NOMO-1 treated with dmso at 0.1 percent for 144 hours (cell line): ENCODE measurements around the gene ERVW-1.
"Not testable (repeated sequence)": the region's sequence is repeated elsewhere in the genome, so short reads cannot be mapped to it uniquely, and the experiment has no call there.

ENCODE experiments used
- DNase-seq: peaks from one replicate; lab custom pipeline; 2025; ENCODE audit not compliant: unreplicated experiment; lab: John Stamatoyannopoulos, UW

The ERVW-1 gene

DNA sequence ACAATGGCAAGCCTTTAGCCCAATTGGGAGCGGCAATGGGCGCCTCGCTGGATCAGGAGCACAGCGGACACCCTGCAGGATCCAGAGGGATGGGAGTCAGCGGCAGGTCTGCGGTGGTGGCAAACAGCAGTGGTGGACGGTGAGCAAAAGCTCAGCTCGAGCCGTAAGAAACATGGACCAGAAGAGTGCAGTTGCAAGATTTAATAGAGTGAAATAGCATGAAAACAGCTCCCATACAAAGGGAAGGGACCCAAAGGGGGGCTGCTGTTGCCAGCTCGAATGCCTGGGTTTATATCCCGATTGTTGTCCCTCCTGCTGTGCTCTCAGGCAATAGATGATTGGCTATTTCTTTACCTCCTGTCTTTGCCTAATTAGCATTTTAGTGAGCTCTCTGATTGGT is at the start of gene ERVW-1:
TSS of gene ERVW-1 (minus strand) at position 266 of the 400 bp plus-strand sequence. CDS start 7,565 bp downstream, outside the sequence.
- DNase-seq, result not testable (repeated sequence)

DNA sequence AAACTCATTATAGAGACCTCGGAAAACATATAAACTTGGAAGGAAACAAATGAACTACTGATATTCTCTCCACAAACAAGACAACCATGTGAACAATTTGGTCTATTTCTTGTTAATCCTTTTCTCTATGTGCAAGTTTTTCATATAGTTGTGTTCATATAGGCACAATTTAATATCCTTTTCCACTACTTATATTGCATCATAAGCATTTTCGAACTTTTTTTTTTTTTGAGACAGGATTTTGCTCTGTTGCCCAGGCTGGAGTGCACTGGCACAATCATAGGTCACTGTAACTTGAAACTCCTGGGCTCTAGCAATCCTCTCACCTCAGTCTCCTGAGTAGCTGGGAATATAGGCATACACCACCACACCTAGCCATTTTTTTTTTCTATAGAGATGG is 45.4 kb upstream of the ERVW-1 start:
- DNase-seq, result no peak

DNA sequence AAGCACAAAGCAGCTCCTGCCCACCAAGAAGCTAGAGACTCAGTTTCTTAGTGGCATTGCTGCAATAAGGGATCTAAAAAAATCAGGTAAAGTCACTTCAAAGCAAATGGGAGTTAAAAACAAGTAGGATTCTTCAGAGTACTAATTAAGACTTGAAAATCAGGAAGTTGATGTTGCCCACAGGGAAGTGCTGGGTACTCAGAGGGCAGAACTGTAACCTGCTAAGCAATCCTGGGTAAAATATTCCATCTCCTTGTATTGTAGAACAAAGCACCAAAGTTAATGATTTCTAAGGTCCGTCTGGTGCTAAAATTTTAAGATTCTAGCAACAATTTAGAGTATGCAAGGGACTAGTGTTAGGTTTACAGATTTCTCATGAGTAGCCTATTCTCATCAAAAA is 42.3 kb upstream of the ERVW-1 start:
- peak; percentile 40 for DNase-seq

GRCh38 chr7:92517631-92518030 is 39.9 kb upstream of the ERVW-1 start:
- no peak for DNase-seq

GRCh38 chr7:92513167-92513902 is 35.6 kb upstream of the ERVW-1 start:
- DNase-seq, result no peak

DNA sequence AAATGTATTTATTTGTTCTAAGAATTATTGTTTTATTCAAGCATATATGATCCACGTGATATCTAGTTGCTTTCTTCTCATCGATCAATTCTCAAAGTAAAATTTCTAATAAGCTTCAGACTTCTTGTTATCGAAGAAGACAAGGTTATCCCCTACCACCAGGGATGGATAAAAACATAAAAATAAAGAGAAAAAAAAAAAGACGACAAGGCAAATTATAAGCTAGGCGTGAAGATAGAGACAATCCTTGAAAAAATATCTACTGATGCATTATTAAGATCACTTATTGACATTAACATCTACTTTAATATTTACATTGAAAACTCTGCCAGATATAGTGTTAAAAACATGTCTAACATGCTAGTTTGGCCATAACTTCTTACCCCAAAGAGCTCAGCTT is 31.2 kb upstream of the ERVW-1 start:
- DNase-seq, result no peak

DNA sequence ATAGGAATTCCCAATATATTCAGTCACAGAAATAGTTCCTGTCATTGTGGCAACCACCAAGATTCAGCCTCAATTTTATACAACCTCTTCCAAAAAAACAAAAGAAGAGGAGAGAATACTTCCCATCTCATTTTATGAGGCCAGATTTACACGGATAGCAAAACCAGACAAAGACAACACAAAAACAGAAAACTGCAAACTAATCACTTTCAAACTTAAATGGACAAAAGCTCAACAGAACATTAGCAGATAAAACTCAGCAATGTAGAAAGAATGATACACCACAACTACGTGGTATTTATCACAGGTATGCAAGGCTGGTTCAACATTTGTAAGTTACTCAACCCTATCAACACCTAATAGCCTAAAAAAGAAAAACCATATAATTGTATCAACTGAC is 28.6 kb upstream of the ERVW-1 start:
- no peak for DNase-seq

DNA sequence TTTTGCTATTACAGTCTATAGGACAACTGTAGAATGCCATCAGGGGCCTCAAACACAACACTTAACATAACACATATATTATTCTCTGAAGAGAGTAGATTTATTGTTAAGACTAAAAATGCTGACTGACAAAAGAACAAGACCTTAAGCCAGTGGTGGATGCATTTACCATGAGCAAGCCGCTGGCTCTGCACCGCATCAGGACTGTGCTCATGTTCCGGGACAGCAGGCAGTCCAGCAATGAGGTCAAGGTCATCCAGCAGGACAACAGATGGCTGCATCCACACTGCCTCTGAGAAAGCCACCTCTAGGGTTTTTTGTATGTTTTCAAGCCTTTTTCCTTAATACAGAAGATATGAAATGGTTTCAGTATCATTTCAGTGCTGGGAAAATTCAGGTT is 26.8 kb upstream of the ERVW-1 start:
- DNase-seq, result no peak

- DNase-seq, result no peak
Observed at GRCh38 chr7:92503767-92504166, 26.0 kb upstream of the ERVW-1 start.

DNA sequence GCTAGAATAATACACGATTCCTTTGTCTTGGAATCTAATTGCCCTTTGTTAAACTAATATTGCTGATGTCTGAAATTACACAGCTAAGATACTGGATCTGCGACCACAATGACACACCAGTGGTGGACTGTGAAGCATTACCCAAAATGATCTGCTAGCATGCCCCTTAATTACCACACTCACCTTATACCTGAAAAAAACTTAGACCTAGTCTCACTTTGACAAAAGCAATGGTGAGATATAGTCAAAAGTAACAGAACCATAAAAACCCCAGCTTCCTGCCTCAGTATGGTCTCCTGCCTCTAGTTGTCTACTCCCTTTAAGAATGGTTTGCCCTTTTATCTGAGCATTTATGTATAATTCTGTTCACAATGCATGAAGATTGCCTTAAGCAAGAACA is 20.8 kb upstream of the ERVW-1 start:
- no peak for DNase-seq

DNA sequence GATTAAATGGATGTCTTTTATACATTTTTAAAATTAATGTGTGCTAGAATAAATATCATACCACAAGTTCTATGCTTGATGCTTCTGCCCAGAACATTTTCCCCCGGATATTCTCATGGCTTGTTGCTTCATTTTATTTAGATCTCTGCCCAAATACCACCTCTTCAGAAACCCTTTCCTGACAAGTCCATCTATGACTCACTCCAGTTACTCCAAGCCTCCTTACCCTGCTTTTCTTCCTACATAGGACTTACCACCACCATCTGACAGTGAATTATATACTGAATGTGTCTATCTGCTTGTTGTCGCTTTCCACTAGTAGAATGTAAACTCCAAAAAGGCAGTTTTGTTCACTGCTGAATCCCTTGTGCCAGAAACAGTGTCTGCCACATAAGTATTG is 19.1 kb upstream of the ERVW-1 start:
- no peak for DNase-seq

- no peak for DNase-seq
Observed at GRCh38 chr7:92489634-92490033, 11.9 kb upstream of the ERVW-1 start.

DNA sequence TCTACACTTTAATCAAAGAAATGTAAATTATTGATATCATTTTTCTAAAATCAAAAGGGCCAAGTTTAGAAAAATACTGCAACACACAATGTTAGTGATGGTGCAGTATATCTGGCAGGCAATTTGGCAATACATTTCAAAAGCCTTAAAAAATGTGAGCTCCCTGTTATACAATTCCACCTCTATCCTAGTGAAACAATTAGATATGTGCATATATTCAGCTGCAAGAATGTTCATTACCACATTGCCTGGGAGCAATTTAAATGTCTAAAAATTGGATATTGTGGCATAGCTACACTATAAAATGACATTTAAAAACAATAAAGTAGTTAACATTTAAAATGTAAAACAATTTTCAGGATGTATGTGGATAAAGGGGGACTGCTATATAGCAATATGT is 10.1 kb upstream of the ERVW-1 start:
- no peak for DNase-seq

GRCh38 chr7:92485974-92486373 is 8.2 kb upstream of the ERVW-1 start:
- no peak for DNase-seq

DNA sequence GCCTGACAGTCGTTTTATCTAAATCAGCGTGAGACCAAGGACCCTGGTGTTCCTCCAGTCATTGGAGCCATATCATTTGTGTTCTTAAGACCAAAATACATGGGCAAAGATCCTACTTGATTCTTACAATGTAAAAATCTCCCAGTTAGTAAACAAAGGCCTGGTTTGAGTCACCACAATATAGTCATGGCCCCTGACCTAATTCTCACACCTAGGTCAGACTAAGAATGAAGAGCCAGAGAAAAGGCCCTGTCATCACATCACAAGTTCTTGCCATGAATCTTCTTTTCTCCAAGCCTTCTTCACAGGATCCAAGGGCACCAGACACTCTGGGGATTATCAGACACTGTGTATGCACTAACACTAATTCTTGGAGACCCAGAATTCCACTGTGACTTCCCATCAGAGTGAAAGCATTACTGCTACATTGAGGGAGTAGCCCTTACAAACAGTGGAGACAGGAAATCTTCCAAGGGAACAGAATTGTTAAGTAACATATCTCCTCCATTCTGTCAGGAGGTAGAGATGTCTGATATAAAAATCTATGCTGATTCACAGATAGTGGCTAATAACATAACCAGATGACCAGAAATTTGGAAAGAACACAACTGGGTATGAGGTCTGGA is 7.6 kb upstream of the ERVW-1 start:
- DNase-seq, result no peak

- not testable (repeated sequence) for DNase-seq
Observed at GRCh38 chr7:92484226-92484625, 6.5 kb upstream of the ERVW-1 start.

- not testable (repeated sequence) for DNase-seq
Observed at GRCh38 chr7:92483624-92484023, 5.9 kb upstream of the ERVW-1 start.

- DNase-seq, result not testable (repeated sequence)
Observed at GRCh38 chr7:92479146-92479545, 1.4 kb upstream of the ERVW-1 start.

DNA sequence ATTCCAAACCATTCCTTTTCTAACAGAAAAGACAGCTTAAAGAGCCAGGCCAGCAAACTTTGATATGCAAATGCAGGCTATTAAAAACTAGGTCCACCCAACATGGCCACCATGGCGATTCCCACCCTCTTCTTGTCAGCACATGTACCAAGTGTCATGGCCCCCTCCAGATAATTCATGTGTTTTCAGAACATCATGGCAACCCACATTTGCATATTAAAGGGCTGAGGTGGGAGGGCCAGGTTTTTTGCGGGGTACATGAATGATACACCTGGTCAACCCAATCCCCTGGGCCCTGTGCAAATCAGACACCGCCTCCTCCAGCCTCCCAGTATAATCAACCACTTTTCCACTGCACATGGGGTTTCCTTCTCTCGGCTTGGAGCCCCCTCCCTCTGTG is 965 bp upstream of the ERVW-1 start:
- DNase-seq, result no peak

- DNase-seq, result no peak
Observed at GRCh38 chr7:92478095-92478494, 349 bp upstream of the ERVW-1 start.

DNA sequence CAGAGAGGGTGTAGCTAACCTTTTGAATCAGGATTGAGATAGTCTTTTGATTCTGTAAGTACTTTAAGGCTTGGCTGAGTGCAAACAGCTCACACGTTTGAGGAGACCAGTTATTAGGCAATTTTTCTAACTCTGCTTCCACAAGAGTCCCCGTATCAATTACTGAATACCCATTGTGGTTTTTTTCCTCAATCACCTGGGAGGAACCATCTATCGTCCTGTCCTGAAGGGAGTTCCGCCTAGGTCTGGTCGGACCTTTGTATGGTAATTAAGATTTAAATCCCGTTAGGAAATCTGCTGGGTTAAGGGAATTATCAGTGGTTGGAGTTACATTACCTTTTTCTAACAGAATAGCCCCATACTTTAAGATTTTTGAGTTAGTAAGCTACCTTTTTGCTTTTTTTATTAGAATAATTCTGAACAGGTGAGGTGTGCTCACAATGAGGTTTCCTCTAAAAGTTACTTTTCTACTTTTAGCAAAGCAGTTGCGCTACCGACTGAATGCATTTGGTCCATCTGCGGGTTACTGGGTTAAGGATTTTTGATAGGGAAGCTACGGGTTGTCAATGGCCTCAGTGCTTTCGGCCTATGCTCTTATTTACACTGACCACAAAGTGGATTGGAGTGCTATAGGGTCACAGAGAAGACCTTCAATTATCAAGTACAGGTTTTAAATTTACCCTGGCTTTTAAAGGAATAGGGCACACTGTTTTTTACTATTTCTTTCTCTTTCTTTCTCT is 1.7 kb downstream of the ERVW-1 start:
- not testable (repeated sequence) for DNase-seq

DNA sequence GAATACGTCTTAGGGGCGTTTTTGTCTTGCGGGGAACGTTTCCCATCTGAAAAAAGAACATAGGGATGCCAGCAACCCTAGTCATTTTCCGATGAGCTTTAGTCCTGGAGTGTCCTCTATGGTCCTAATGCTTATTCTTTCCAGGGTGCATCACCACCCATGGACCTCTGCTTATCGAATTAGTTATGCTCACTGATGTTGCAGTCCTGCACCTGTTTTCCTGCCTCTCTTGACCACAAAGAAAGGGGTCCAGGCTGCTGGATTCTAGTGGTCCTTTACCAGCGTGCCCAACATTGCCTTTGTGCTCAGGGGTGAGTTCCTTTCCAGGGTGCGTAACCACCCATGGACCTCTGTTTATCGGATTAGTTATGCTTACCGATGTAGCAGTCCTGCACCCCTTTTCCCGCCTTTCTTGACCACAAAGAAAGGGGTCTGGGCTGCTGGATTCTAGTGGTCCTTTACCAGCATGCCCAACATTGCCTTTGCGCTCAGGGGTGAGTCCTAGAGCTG is 2.4 kb downstream of the ERVW-1 start:
- DNase-seq, result not testable (repeated sequence)
